Right atrium auricular region (tissue), 2 donors: ENCODE measurements around the gene SLC25A11. TPM values are rescaled to one million over a fixed set of nuclear protein-coding genes. Genes with fewer than 3 reads are reported as not detected.

Source experiments
- DNase-seq: peaks from one replicate; pipeline ENCODE4 v3.0.0-alpha.2; 2019; ENCODE audit warnings: low spot score
- H3K27ac ChIP-seq, 2 donors: fragments of 200-600 bp; sonication (generic); 1 replicate in 1 of 2; 2 replicates in 1 of 2; pipeline ENCODE4 v1.5.1; 2016 to 2019
- H3K27me3 ChIP-seq, 2 donors: fragments of 200-600 bp; sonication (generic); one replicate each; pipeline versions ENCODE4 v1.5.1 to v1.6.0; 2017 to 2019
- H3K36me3 ChIP-seq: fragments of 200-600 bp; sonication (generic); one replicate; pipeline ENCODE4 v1.5.1; 2016
- H3K4me1 ChIP-seq, 2 donors: fragments of 200-600 bp; sonication (generic); one replicate each; pipeline versions ENCODE4 v1.5.1 to v1.6.0; 2017 to 2019
- H3K4me3 ChIP-seq, 2 donors: fragments of 200-600 bp; sonication (generic); 1 replicate in 1 of 2; 2 replicates in 1 of 2; pipeline ENCODE4 v1.5.1; 2017 to 2019; ENCODE audit warnings: mild to moderate bottlenecking in 1 of 2, moderate library complexity in 1 of 2
- H3K9me3 ChIP-seq, 2 donors: fragments of 200-600 bp; sonication (generic); one replicate each; pipeline ENCODE4 v1.5.1; 2019
- total RNA-seq, 2 donors: library from RNA; depleted of rRNA; stranded (reverse); fragments of >200 nt; gene quantifications; one replicate each; pipeline ENCODE4 v1.1.0, GENCODE V29; 2016
- TF ChIP-seq, protein P1 (sequence below), 2 donors: fragments of 200-600 bp; sonication (generic); IDR thresholded peaks; one replicate each; pipeline ENCODE4 v1.5.1; 2019; ENCODE audit warnings: antibody characterized with exemption in 2 of 2

SLC25A11 gene
- total RNA-seq, 2 donors from 2014 or later = 99.5 to 188 TPM

DNA sequence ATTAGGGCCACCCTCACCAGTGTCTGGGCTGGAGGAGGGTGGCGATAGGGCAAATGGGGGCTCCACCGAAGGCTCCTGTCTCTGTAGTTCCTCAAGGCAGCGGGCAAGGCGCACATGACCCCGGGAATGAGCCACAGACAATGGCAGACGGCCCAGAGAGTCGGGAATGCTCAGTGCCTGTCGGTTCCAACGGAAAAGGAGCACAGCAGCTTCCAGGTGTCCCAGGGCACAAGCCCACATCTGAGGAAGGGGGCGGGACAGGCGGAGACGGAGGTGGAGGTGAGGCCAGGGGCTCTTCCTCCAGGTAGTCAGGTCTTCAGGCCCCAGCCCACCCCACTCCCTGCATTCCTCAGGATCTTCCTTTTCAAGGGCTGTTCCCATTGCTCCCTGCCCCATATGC lies 32.9 kb upstream of the SLC25A11 start:
- H3K4me1 ChIP-seq = peaks cover 0 to 46% of the 10 kb centered on the region in 2 donors
- H3K9me3 ChIP-seq = no peaks in the 10 kb centered on the region
- peak overlapping the region; percentile 49 to 71 for H3K27ac ChIP-seq
- peaks cover 60% of the 10 kb centered on the region for H3K36me3 ChIP-seq
- no peak for DNase-seq
- TF ChIP-seq, protein P1, sequence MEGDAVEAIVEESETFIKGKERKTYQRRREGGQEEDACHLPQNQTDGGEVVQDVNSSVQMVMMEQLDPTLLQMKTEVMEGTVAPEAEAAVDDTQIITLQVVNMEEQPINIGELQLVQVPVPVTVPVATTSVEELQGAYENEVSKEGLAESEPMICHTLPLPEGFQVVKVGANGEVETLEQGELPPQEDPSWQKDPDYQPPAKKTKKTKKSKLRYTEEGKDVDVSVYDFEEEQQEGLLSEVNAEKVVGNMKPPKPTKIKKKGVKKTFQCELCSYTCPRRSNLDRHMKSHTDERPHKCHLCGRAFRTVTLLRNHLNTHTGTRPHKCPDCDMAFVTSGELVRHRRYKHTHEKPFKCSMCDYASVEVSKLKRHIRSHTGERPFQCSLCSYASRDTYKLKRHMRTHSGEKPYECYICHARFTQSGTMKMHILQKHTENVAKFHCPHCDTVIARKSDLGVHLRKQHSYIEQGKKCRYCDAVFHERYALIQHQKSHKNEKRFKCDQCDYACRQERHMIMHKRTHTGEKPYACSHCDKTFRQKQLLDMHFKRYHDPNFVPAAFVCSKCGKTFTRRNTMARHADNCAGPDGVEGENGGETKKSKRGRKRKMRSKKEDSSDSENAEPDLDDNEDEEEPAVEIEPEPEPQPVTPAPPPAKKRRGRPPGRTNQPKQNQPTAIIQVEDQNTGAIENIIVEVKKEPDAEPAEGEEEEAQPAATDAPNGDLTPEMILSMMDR (IDR thresholded peaks at IDR 0.05) = no peak
- H3K4me3 ChIP-seq = no peak overlapping the region
- no peaks in the 10 kb centered on the region for H3K27me3 ChIP-seq

DNA sequence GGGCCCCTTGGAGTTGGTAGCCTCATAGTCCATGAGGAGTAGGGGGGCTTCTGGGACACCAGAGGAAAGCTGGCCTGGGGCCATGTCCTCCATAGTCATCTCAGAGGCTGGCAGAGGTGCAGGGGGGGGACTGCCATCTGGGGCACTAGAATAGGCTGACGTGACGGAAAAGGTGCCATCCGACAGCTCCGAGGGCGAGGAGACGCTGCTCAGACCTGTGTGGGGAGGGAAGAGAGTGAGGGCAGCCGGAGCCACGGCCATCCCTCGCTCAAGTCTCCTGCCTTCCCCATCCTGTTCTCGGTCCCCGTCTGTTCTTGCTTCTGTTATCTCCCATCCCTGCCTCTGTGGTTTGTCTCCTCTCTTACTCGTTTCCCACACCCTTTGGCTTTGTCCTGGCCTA lies 32.5 kb upstream of the SLC25A11 start:
- Histone ChIP-seq H3K4me1 (peaks cover 0 to 46% of the 10 kb centered on the region in 2 donors), H3K36me3 (peaks cover 56% of the 10 kb centered on the region), H3K9me3 (no peaks in the 10 kb centered on the region), H3K27me3 (no peaks in the 10 kb centered on the region), H3K4me3 (no peak overlapping the region), H3K27ac (peak overlapping the region; percentile 51 to 71)
- DNase-seq = no peak
- TF ChIP-seq, protein P1 (IDR thresholded peaks at IDR 0.05) = no peak

DNA sequence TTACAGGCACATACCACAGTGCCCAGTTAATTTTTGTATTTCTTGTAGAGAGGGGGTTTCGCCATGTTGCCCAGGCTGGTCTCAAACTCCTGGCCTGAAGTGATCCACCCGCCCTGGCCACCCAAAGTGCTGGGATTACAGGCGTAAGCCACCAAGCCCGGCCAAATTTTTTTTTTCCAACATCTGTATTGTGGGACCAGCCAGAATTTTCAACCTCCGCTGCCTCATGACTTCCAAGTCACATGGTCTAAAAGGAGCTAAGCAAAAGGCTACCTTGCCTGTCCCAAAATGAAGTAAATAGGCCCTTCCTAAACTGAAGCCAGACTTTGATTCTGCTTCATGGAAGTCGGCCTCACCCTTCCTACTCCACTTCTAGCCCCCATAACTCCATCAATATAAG lies 32.0 kb upstream of the SLC25A11 start:
- Histone ChIP-seq H3K9me3 (no peaks in the 10 kb centered on the region), H3K4me1 (peaks cover 0 to 46% of the 10 kb centered on the region in 2 donors), H3K36me3 (peaks cover 51% of the 10 kb centered on the region), H3K4me3 (no peak overlapping the region), H3K27ac (peak overlapping the region; percentile 51 to 71), H3K27me3 (no peaks in the 10 kb centered on the region)
- TF ChIP-seq, protein P1 (IDR thresholded peaks at IDR 0.05) = no peak
- no peak for DNase-seq

DNA sequence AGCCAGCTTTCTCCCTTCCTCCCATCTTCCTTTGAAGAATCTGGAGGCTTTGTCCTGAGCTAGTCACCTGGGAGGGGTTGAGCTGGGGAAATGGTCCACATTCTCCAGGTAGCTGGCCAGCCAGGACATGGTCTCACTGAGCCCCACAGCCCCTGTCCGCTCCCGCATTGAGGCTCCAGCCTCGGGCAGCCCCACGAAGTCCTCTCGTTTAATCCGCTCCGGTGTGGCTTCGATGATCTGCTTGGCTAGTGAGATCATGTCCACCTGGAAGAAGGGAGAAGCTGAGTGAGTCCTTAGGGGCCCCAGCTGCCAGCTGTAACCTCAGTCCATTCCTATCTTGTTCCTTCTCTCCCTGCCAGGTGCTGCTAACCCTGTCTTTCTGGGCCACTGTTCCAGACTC lies 30.4 kb upstream of the SLC25A11 start:
- H3K4me3 ChIP-seq = no peak overlapping the region
- peaks cover 41% of the 10 kb centered on the region for H3K36me3 ChIP-seq
- peaks cover 0 to 60% of the 10 kb centered on the region in 2 donors for H3K4me1 ChIP-seq
- DNase-seq = no peak
- peak overlapping the region in 1 of 2 donors; percentile 97 for H3K27ac ChIP-seq
- H3K9me3 ChIP-seq = no peaks in the 10 kb centered on the region
- H3K27me3 ChIP-seq = no peaks in the 10 kb centered on the region
- TF ChIP-seq, protein P1 (IDR thresholded peaks at IDR 0.05) = no peak

DNA sequence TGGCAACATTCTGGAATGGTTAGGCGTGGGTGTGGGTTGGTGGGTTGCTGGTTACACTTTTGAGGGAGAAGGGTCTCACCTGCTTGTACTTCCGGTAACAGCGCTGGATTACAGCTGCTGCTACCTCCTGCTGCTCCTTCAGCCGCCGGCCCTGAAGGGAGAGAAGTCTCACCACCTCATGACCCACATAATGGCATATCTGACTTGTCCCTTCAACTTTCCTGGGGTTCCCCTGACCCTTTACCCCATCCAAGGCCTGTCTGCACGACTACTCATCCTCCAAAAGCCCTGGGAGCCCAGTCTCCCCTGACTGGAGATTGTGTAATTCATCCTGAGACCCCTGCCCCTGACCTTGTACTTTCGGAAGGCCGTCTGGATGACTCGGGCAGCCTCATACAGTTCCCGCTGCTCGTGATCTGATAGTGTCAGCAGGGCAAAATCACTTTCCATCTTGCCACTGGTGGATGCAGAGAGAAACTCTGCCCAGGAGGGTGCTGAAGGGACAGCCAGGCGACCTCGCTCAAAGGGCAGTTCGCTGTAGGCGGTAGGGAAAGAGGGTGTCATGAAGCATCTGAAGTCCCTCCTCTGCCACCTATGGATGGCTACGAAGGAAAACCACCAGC lies 29.8 kb upstream of the SLC25A11 start:
- peak overlapping the region; percentile 95 to 97 for H3K27ac ChIP-seq
- H3K9me3 ChIP-seq = no peaks in the 10 kb centered on the region
- TF ChIP-seq, protein P1 (IDR thresholded peaks at IDR 0.05) = no peak
- H3K27me3 ChIP-seq = no peaks in the 10 kb centered on the region
- peaks cover 0 to 61% of the 10 kb centered on the region in 2 donors for H3K4me1 ChIP-seq
- no peak overlapping the region for H3K4me3 ChIP-seq
- H3K36me3 ChIP-seq = peaks cover 41% of the 10 kb centered on the region
- DNase-seq = no peak
